Neural crest cell (in vitro differentiated cells): ENCODE results near the gene RNF20. TPM values are rescaled to one million over a fixed set of nuclear protein-coding genes. Genes with fewer than 3 reads are reported as not detected.
A peak's percentile ranks its signal among the peaks of the same experiment; 100 is the strongest.

Experiments
- DNase-seq: peaks from one replicate; pipeline ENCODE4 v3.0.0; 2021; ENCODE audit warnings: low read depth, mixed read lengths, low spot score
- H3K27ac Mint-ChIP-seq: one replicate; pipeline ENCODE4 v1.8.0; 2021; ENCODE audit warnings: mild to moderate bottlenecking, mixed read lengths; ENCODE audit not compliant: unreplicated experiment
- H3K27me3 Mint-ChIP-seq: 2 replicates; pipeline ENCODE4 v1.8.0; 2021; ENCODE audit warnings: low read depth, mild to moderate bottlenecking, mixed read lengths
- H3K36me3 Mint-ChIP-seq: 2 replicates; pipeline ENCODE4 v1.8.0; 2021; ENCODE audit warnings: low read depth, mild to moderate bottlenecking, mixed read lengths
- H3K4me1 Mint-ChIP-seq: 2 replicates; pipeline ENCODE4 v1.8.0; 2021; ENCODE audit warnings: mixed read lengths
- H3K4me3 Mint-ChIP-seq: one replicate; pipeline ENCODE4 v1.8.0; 2021; ENCODE audit warnings: mild to moderate bottlenecking, mixed read lengths
- H3K9me3 Mint-ChIP-seq: 2 replicates; pipeline ENCODE4 v1.8.0; 2021; ENCODE audit warnings: mixed read lengths
- CTCF ChIP-seq: fragments of 200-600 bp; sonication (generic); conservative IDR thresholded peaks from 2 replicates; pipeline ENCODE4 v1.5.0; 2021; ENCODE audit warnings: antibody characterized with exemption, mild to moderate bottlenecking
- total RNA-seq: library from RNA; stranded (reverse); gene quantifications from 2 replicates; pipeline ENCODE4 v1.2.1, GENCODE V29; 2021

RNF20 gene
- total RNA-seq, 1 donor from 2014 or later, result 66.6 TPM

DNA sequence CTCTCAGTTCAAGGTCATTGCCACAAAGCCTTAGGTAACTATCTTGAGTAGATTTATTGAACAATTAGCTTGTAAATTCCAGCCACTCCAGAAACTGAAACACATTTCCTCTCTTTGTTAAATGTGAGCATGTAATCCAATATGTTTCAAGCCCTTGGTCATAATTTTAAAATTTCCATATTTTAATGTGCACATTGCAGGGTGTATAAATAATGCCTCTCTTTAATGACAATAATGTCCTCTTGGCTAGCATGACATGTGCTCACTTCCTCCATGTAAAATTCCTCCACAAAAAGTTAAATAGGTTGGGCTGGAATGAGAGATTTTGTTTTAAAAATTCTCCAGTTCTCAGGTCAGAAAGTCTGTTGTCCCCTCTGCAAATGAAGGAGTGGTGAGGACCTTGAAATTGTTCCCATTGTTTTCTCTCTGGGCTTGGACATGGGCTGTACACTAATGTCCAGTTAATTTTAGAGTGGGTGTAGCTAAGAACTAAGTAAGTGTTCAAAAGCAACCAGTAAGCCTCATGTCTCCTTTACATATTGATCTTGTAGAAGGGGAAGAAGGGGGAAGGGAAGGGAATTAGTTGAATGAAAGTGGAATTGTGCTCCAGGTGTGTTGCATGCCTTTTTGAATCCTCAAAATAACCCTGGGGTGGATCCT, 58.3 kb downstream of the RNF20 start:
- TF ChIP-seq CTCF, result no peak
- Mint-ChIP-seq H3K4me1 (no peaks in the 10 kb centered on the region), H3K9me3 (no peaks in the 10 kb centered on the region), H3K4me3 (no peak overlapping the region), H3K27me3 (peaks cover 34% of the 10 kb centered on the region), H3K27ac (no peak overlapping the region), H3K36me3 (no peaks in the 10 kb centered on the region)
- no peak for DNase-seq

GRCh38 chr9:101592788-101593187, 59.1 kb downstream of the RNF20 start:
- peaks cover 39% of the 10 kb centered on the region for H3K27me3 Mint-ChIP-seq
- H3K4me3 Mint-ChIP-seq, result no peak overlapping the region
- no peak for DNase-seq
- no peak for TF ChIP-seq CTCF
- H3K27ac Mint-ChIP-seq, result no peak overlapping the region
- no peaks in the 10 kb centered on the region for H3K9me3 Mint-ChIP-seq
- H3K36me3 Mint-ChIP-seq, result no peaks in the 10 kb centered on the region
- no peaks in the 10 kb centered on the region for H3K4me1 Mint-ChIP-seq

DNA sequence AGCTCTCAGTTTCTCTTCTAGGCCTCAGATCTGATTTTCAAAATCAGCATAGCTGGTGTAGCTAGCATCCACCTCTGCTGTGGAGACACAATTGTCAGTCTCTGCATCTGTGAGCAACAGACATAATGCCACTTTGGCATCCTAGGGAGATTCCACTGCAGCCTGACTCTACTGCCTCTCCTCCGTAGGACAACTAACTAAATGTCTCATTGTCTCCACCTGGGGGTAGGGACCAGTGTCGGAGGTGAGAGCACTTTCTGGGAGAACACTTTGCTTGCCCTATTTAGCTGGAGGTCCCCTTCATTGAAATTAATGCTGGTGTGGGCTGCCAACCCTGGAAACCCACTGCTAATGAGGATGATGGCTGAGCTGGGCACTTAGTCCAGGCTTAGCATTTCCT, 59.7 kb downstream of the RNF20 start:
- no peak for DNase-seq
- H3K9me3 Mint-ChIP-seq, result no peaks in the 10 kb centered on the region
- TF ChIP-seq CTCF, result no peak

DNA sequence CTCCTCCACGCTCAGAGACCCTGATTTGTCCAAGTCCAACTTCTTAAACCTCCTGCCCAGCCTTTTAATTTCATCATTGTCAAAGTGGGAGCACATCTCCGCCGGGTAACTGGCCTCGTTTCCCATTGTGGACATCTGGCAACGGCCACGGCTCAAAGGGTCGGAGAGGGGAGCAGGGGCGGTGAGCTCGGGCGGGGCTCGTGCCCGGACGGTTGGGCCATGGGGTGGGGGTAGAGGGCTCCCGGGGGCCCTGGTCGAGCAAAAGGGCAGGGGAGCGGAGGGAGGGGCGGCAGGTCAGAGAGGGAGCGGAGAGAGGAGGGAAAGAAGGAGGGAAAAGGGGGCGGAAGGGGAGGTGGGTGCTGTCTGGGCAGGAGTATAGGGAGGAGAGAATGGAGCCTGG, 61.1 kb downstream of the RNF20 start, which contains the start of gene PPP3R2:
Gene PPP3R2, minus strand, starts transcription at position 174 of the 400 bp plus-strand sequence. Its CDS starts 48 bp downstream, at position 126.
- Mint-ChIP-seq H3K27ac (no peak within 1 kb of the TSS), H3K4me1 (no peaks in the 10 kb centered on the region), H3K4me3 (no peak within 1 kb of the TSS)

More for the DNA sequence above, 59.7 kb downstream of the RNF20 start:
- H3K4me1 Mint-ChIP-seq, result no peaks in the 10 kb centered on the region
- H3K27ac Mint-ChIP-seq, result no peak overlapping the region
- no peak overlapping the region for H3K4me3 Mint-ChIP-seq
- H3K36me3 Mint-ChIP-seq, result no peaks in the 10 kb centered on the region
- peaks cover 39% of the 10 kb centered on the region for H3K27me3 Mint-ChIP-seq

DNA sequence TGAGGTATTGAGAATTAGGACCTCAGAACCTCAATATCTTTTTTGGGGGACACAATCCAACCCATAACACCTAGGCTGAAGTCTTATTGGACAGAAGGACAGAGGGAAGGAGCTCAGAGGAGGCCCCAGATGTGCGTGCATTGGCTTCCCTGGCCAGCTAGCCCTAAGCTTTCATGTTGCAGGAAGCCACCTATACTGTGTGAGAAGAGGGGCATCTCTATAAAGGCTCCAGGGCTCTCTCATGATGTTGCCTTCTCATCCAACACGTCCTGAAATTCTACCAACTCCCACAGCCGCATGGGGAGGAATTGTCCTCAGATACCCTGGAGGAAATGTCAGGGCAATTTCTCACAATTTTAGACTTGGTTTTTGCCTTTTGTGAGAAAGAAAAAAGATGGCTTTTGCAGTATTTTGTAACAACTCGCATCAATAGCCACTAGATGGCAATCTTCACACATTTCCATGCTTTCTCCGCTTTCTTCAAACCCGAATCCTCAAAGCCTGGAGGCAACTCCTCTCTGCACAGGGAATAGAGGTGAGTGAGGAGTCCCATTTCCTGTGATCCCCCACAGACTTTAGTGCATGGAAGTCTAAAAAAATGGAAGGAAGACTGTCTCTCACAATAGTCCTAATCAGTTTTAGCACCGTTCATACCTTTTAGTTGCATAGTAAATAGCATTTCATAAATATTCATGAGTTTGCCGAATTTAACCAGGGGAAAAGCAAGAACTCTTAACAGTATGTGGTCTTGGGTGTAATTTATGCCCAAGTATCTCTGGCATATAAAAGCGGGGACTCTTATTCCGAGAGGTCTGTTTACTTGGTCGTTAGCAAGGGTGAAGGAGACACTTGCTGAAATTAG, 68.5 kb downstream of the RNF20 start:
- Mint-ChIP-seq H3K27ac (no peak overlapping the region), H3K36me3 (no peaks in the 10 kb centered on the region), H3K9me3 (no peaks in the 10 kb centered on the region), H3K27me3 (peaks cover 36% of the 10 kb centered on the region), H3K4me1 (peaks cover 3% of the 10 kb centered on the region), H3K4me3 (no peak overlapping the region)
- TF ChIP-seq CTCF, result peak; percentile 82
- DNase-seq, result peak; percentile 18

More for the DNA sequence above, 61.1 kb downstream of the RNF20 start, which contains the start of gene PPP3R2:
- H3K27me3 Mint-ChIP-seq, result peaks cover 45% of the 10 kb centered on the region
- H3K36me3 Mint-ChIP-seq, result no peaks in the 10 kb centered on the region
- H3K9me3 Mint-ChIP-seq, result no peaks in the 10 kb centered on the region
- TF ChIP-seq CTCF, result no peak
- DNase-seq, result no peak
